HepG2 (cell line): Measurements from ENCODE around the gene OSBPL3.

ENCODE experiments used
- BRCA1 ChIP-seq: sonication (generic); formaldehyde crosslinking; IDR thresholded peaks from 2 replicates; pipeline ENCODE4 v1.4.0; 2020; ENCODE audit warnings: missing genetic modification reagents
- CEBPB ChIP-seq: IDR thresholded peaks from 2 replicates; pipeline ENCODE4 v1.6.1; 2011; ENCODE audit warnings: low read depth, low read length, improper control_type of control experiment, borderline replicate concordance
- EP300 ChIP-seq, 3 experiments: sonication (generic) in 1 of 3; formaldehyde crosslinking in 1 of 3; IDR thresholded peaks; 2 replicates each; pipeline versions ENCODE4 v1.5.1 to v1.6.1; 2011 to 2020; ENCODE audit warnings: low read depth in 2 of 3, low read length in 2 of 3, borderline replicate concordance in 1 of 3, improper control_type of control experiment in 1 of 3, mild to moderate bottlenecking in 1 of 3, missing genetic modification reagents in 1 of 3, moderate library complexity in 1 of 3
- KDM2A ChIP-seq: sonication (generic); formaldehyde crosslinking; IDR thresholded peaks from 2 replicates; pipeline ENCODE4 v1.4.0; 2020; ENCODE audit warnings: low read depth, missing genetic modification reagents, borderline replicate concordance
- PCBP1 ChIP-seq: fragments of 200-400 bp; formaldehyde crosslinking; IDR thresholded peaks from 2 replicates; pipeline ENCODE4 v1.6.1; 2017; ENCODE audit warnings: mild to moderate bottlenecking, low read depth, low read length, borderline replicate concordance
- TEAD2 ChIP-seq: sonication (generic); formaldehyde crosslinking; IDR thresholded peaks from 2 replicates; pipeline ENCODE4 v1.9.0; 2021; ENCODE audit warnings: missing genetic modification reagents
- TF ChIP-seq, protein P1 (sequence below): sonication (generic); formaldehyde crosslinking; IDR thresholded peaks from 2 replicates; pipeline ENCODE4 v1.8.0; 2022; ENCODE audit warnings: mild to moderate bottlenecking, missing genetic modification reagents; ENCODE audit not compliant: insufficient replicate concordance
- TF ChIP-seq, protein P2 (sequence below): sonication (generic); formaldehyde crosslinking; IDR thresholded peaks from 2 replicates; pipeline ENCODE4 v1.5.0; 2020; ENCODE audit warnings: mild to moderate bottlenecking, missing genetic modification reagents, moderate library complexity
- TF ChIP-seq, protein P3 (sequence below): sonication (generic); formaldehyde crosslinking; IDR thresholded peaks from 2 replicates; pipeline ENCODE4 v1.8.1; 2023; ENCODE audit warnings: mild to moderate bottlenecking, inconsistent platforms, moderate library complexity, missing genetic modification reagents, borderline replicate concordance
- TF ChIP-seq, protein P4 (sequence below): sonication (generic); formaldehyde crosslinking; IDR thresholded peaks from 2 replicates; pipeline ENCODE4 v1.4.0; 2020; ENCODE audit warnings: mild to moderate bottlenecking, missing genetic modification reagents
- TF ChIP-seq, protein P5 (sequence below): sonication (generic); IDR thresholded peaks from 2 replicates; pipeline ENCODE4 v1.6.1; 2016; ENCODE audit warnings: low read depth, borderline replicate concordance
- TF ChIP-seq, protein P6 (sequence below): sonication (generic); formaldehyde crosslinking; IDR thresholded peaks from 2 replicates; pipeline ENCODE4 v1.8.1; 2023; ENCODE audit warnings: mild to moderate bottlenecking, missing genetic modification reagents, borderline replicate concordance
- TF ChIP-seq, protein P7 (sequence below): IDR thresholded peaks from 2 replicates; pipeline ENCODE4 v1.6.1; 2018; ENCODE audit warnings: missing genetic modification reagents, mild to moderate bottlenecking, missing compliant biosample characterization

DNA sequence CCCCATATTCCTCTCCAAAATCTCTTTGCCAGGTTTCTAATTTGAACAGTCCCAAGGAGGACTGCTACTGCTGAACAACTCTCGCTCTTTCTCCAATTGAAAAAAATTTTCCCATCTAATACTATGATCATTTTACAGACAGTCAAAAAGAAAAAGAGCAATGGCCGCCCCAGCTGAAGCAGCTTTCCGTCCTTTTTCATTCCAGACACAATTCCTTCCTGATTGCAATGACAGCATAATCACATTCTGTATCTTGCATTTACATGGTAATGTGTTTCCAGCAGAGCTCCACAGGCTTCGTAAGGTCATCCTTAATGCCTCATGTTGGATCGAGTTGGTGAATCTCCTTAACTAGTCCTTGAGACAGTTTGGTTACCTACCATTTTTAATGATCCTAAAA is 177.7 kb downstream of the OSBPL3 start:
- TF ChIP-seq, protein P1, sequence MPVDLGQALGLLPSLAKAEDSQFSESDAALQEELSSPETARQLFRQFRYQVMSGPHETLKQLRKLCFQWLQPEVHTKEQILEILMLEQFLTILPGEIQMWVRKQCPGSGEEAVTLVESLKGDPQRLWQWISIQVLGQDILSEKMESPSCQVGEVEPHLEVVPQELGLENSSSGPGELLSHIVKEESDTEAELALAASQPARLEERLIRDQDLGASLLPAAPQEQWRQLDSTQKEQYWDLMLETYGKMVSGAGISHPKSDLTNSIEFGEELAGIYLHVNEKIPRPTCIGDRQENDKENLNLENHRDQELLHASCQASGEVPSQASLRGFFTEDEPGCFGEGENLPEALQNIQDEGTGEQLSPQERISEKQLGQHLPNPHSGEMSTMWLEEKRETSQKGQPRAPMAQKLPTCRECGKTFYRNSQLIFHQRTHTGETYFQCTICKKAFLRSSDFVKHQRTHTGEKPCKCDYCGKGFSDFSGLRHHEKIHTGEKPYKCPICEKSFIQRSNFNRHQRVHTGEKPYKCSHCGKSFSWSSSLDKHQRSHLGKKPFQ (CRISPR knock-in tag), result no peak
- TF ChIP-seq, protein P2, sequence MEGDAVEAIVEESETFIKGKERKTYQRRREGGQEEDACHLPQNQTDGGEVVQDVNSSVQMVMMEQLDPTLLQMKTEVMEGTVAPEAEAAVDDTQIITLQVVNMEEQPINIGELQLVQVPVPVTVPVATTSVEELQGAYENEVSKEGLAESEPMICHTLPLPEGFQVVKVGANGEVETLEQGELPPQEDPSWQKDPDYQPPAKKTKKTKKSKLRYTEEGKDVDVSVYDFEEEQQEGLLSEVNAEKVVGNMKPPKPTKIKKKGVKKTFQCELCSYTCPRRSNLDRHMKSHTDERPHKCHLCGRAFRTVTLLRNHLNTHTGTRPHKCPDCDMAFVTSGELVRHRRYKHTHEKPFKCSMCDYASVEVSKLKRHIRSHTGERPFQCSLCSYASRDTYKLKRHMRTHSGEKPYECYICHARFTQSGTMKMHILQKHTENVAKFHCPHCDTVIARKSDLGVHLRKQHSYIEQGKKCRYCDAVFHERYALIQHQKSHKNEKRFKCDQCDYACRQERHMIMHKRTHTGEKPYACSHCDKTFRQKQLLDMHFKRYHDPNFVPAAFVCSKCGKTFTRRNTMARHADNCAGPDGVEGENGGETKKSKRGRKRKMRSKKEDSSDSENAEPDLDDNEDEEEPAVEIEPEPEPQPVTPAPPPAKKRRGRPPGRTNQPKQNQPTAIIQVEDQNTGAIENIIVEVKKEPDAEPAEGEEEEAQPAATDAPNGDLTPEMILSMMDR (CRISPR knock-in tag), result no peak
- TF ChIP-seq, protein P3, sequence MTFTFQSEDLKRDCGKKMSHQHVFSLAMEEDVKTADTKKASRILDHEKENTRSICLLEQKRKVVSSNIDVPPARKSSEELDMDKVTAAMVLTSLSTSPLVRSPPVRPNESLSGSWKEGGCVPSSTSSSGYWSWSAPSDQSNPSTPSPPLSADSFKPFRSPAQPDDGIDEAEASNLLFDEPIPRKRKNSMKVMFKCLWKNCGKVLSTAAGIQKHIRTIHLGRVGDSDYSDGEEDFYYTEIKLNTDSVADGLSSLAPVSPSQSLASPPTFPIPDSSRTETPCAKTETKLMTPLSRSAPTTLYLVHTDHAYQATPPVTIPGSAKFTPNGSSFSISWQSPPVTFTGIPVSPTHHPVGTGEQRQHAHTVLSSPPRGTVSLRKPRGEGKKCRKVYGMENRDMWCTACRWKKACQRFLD (CRISPR knock-in tag), result no peak
- TF ChIP-seq BRCA1 (CRISPR knock-in tag), result no peak
- no peak for TF ChIP-seq CEBPB
- TF ChIP-seq KDM2A (CRISPR knock-in tag), result no peak
- TF ChIP-seq, protein P4, sequence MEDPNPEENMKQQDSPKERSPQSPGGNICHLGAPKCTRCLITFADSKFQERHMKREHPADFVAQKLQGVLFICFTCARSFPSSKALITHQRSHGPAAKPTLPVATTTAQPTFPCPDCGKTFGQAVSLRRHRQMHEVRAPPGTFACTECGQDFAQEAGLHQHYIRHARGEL, result no peak
- TF ChIP-seq, protein P5, sequence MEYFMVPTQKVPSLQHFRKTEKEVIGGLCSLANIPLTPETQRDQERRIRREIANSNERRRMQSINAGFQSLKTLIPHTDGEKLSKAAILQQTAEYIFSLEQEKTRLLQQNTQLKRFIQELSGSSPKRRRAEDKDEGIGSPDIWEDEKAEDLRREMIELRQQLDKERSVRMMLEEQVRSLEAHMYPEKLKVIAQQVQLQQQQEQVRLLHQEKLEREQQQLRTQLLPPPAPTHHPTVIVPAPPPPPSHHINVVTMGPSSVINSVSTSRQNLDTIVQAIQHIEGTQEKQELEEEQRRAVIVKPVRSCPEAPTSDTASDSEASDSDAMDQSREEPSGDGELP, result no peak
- no peak for TF ChIP-seq PCBP1
- TF ChIP-seq TEAD2 (CRISPR knock-in tag), result no peak
- TF ChIP-seq, protein P6, sequence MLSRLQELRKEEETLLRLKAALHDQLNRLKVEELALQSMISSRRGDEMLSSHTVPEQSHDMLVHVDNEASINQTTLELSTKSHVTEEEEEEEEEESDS (CRISPR knock-in tag), result no peak
- no peak for TF ChIP-seq EP300 (IDR thresholded peaks at IDR 0.05; ENCODE audit: low read depth in 2 of 2, low read length in 2 of 2)
- TF ChIP-seq EP300 (CRISPR knock-in tag; IDR thresholded peaks at IDR 0.05; ENCODE audit: borderline replicate concordance), result no peak
- TF ChIP-seq, protein P7, sequence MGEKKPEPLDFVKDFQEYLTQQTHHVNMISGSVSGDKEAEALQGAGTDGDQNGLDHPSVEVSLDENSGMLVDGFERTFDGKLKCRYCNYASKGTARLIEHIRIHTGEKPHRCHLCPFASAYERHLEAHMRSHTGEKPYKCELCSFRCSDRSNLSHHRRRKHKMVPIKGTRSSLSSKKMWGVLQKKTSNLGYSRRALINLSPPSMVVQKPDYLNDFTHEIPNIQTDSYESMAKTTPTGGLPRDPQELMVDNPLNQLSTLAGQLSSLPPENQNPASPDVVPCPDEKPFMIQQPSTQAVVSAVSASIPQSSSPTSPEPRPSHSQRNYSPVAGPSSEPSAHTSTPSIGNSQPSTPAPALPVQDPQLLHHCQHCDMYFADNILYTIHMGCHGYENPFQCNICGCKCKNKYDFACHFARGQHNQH (CRISPR knock-in tag), result no peak
